ENCODE data around the gene LMX1B. TPM values are rescaled to one million over a fixed set of nuclear protein-coding genes. Genes with fewer than 3 reads are reported as not detected.

Gene LMX1B
- total RNA-seq, 2 donors from 2014 or later: 0.13 TPM; not detected in 1

DNA sequence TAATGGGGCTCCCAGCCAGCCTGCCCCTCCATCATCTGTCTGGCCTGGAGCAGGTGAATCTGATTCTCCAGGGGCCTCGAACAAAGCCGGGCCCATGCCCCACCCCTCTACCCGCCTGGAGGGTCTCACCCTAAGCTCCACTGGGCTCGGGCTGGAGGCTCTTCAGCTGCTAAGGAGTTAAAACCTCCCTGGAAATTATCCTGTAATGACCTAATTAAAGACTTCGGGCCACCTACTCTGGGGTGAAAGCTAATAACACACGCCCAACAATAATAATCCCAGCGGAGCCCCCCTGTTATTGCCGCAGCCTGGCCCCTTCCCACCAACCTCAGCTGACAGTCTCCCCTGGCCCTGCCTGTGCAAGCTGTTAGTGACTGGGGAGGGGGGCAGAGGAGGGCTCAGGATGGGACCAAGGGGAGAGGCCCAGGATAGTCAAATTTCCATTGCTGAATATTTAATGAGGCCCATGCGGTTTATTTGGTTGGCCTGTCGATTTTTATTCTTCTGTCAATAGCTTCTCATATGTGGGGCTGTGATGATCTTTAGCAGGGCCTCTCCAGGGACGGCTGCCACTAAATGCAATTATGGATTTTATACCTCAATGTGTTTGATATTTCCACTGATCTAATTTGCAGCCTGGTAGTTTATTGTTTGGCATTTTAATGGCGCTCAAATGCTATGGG, 25.7 kb downstream of the LMX1B start:
- H3K27ac ChIP-seq: no peak overlapping the region
- TF ChIP-seq, protein P1, sequence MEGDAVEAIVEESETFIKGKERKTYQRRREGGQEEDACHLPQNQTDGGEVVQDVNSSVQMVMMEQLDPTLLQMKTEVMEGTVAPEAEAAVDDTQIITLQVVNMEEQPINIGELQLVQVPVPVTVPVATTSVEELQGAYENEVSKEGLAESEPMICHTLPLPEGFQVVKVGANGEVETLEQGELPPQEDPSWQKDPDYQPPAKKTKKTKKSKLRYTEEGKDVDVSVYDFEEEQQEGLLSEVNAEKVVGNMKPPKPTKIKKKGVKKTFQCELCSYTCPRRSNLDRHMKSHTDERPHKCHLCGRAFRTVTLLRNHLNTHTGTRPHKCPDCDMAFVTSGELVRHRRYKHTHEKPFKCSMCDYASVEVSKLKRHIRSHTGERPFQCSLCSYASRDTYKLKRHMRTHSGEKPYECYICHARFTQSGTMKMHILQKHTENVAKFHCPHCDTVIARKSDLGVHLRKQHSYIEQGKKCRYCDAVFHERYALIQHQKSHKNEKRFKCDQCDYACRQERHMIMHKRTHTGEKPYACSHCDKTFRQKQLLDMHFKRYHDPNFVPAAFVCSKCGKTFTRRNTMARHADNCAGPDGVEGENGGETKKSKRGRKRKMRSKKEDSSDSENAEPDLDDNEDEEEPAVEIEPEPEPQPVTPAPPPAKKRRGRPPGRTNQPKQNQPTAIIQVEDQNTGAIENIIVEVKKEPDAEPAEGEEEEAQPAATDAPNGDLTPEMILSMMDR (IDR thresholded peaks at IDR 0.05): no peak
- no peak for DNase-seq
- H3K9ac ChIP-seq (ENCODE audit: low read depth in 2 of 2, low read length in 2 of 2): no peak overlapping the region
- H3K27me3 ChIP-seq: peaks cover 55% of the 10 kb centered on the region
- H3K9me3 ChIP-seq: no peaks in the 10 kb centered on the region
- intact Hi-C loops (cut with DNase I): no loop called here
- H3K4me1 ChIP-seq: no peaks in the 10 kb centered on the region
- H3K36me3 ChIP-seq: no peaks in the 10 kb centered on the region
- H3K4me3 ChIP-seq: no peak overlapping the region

DNA sequence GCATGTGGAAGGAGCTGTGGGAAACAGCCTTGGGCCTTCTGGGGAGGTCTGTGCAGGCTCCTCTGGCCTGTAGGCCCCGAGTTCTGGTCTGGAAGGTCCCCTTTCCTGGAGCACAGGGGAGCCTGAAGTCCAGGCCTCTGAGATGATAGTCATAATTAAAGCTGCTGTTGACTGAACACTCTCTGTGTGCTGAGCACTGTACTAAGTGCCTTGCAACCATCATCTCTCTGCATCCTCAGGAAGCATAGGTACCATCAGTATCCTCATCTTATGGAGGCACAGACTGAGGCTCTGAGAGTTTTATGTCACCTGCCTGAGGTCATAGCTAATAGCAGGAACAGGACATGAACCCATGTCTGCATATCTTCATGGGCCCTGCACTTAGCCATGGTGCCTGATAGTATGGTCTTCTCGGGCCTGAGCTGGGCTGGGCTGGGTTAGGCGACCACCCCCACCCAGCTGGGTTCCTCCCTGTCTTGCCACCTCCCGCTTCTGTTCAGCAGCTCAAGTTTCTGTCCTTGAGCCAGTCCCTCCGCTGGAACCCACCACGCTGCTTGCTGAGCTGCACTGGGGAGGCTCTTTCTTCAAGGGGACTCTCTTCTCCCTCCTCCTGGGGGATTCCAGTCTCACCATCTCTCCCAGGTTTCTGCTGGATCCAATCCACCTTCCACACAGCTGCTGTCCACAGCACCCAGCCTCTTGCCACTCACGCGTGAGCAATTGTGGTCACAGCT, 27.6 kb downstream of the LMX1B start:
- TF ChIP-seq, protein P1 (IDR thresholded peaks at IDR 0.05): no peak
- no peaks in the 10 kb centered on the region for H3K9me3 ChIP-seq
- no peak overlapping the region for H3K4me3 ChIP-seq
- no peak for DNase-seq
- H3K4me1 ChIP-seq: no peaks in the 10 kb centered on the region
- H3K27ac ChIP-seq: no peak overlapping the region
- peaks cover 63% of the 10 kb centered on the region for H3K27me3 ChIP-seq
- no peaks in the 10 kb centered on the region for H3K36me3 ChIP-seq
- intact Hi-C loops (cut with DNase I): no loop called here
- H3K9ac ChIP-seq (ENCODE audit: low read depth in 2 of 2, low read length in 2 of 2): no peak overlapping the region

DNA sequence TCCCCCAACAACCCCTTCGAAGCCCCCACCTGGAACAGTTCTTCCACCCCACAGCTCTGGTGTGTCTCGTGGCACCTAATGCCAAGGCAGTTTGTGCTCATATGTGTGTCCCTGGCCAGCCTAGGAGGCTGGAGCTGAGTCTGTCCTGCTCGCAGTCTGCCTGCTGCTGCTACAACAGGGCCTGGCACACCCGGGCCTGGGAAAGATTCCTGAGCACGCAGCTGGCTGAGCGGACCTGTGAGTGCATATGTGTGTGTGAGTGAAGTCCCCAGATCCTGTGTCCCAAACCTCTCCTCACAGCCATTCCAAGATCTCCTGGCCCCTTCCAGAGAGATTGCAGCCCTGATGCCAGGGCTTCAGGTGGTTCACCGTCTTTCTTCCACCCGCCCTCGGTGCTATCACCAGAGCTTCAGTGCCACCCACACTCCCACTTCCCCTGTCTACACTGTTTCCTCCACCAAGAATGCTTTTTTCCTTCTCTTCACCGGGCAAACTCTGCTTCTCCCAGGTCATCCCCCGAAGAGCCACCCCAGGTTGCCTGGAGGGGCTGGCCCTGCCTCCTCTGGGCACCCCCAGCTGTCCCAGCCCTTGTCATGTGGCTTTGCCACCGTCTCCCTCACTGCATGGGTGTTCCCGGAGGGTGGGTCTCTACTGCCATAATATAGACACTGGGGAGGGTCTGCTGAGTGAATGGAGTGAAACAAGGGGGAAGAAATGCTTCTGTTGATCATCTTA, 28.4 kb downstream of the LMX1B start:
- peaks cover 66% of the 10 kb centered on the region for H3K27me3 ChIP-seq
- H3K9ac ChIP-seq (ENCODE audit: low read depth in 2 of 2, low read length in 2 of 2): no peak overlapping the region
- intact Hi-C loops (cut with DNase I): no loop called here
- no peak overlapping the region for H3K27ac ChIP-seq
- DNase-seq: no peak
- TF ChIP-seq, protein P1 (IDR thresholded peaks at IDR 0.05): no peak
- H3K9me3 ChIP-seq: no peaks in the 10 kb centered on the region
- no peak overlapping the region for H3K4me3 ChIP-seq
- no peaks in the 10 kb centered on the region for H3K4me1 ChIP-seq
- H3K36me3 ChIP-seq: no peaks in the 10 kb centered on the region

DNA sequence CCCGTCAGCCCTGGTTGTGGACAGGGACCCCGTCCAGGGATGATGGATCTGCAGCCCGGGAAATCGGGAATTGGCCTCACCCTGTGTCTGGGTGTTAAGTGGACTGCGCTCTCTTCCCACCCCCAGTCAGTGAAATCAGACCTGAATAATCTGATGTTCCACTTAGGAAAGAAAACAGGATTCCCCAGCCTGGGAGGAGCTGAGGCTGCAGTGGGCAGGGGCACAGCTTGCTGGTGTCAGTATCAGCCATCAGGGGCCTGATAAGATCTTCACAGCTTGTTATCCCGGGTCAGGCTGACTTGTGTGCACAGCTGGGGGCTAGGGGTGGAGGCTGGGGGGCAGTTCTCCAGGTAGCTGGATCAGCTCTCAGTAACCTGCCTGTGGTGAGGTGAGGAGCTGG, 29.1 kb downstream of the LMX1B start:
- TF ChIP-seq, protein P1 (IDR thresholded peaks at IDR 0.05): no peak
- Histone ChIP-seq H3K27me3 (peaks cover 68% of the 10 kb centered on the region), H3K27ac (no peak overlapping the region)

DNA sequence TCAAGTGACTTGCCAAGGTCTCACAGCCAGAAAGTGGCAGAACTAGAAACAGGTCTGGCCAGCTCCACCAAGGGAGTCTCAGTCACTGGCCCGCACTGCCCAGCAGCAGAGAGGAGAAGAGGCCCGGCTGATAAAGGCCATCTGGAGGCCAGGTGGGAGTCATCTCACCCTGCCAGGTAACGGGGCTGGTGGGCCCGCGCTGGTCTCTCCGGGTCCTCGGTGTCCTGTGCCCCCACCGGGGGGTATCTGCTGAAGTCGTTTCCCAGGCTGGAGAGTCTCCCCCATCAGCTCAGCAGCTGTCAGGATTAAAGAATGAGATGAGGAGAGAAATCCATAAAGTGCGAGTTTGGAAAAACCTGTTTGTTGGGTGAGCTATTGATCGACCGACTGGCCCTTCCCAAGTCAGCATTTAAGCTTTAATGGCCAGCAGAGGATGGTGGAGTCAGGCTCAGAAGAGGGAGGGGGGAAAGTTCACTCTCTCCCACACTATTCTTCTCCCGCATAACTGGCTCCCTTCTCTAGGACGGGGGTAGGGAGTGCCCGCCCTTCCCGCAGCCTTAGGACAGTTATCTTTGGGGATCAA, 30.3 kb downstream of the LMX1B start:
- H3K36me3 ChIP-seq: no peaks in the 10 kb centered on the region
- TF ChIP-seq, protein P1 (IDR thresholded peaks at IDR 0.05): no peak
- H3K4me3 ChIP-seq: no peak overlapping the region
- intact Hi-C loops (cut with DNase I): no loop called here
- H3K9ac ChIP-seq (ENCODE audit: low read depth in 2 of 2, low read length in 2 of 2): no peak overlapping the region
- no peak for DNase-seq
- H3K9me3 ChIP-seq: no peaks in the 10 kb centered on the region
- peaks cover 69% of the 10 kb centered on the region for H3K27me3 ChIP-seq
- no peak overlapping the region for H3K27ac ChIP-seq
- no peaks in the 10 kb centered on the region for H3K4me1 ChIP-seq

More for the DNA sequence above, 29.1 kb downstream of the LMX1B start:
- Histone ChIP-seq H3K4me1 (no peaks in the 10 kb centered on the region), H3K9ac (ENCODE audit: low read depth in 2 of 2, low read length in 2 of 2) (no peak overlapping the region), H3K9me3 (no peaks in the 10 kb centered on the region), H3K4me3 (no peak overlapping the region), H3K36me3 (no peaks in the 10 kb centered on the region)
- DNase-seq: no peak
- intact Hi-C loops (cut with DNase I): no loop called here
